ENCODE measurements around the gene DNASE2.
"Not testable (repeated sequence)": the region's sequence is repeated elsewhere in the genome, so short reads cannot be mapped to it uniquely, and the experiment has no call there.

DNASE2 gene

DNA sequence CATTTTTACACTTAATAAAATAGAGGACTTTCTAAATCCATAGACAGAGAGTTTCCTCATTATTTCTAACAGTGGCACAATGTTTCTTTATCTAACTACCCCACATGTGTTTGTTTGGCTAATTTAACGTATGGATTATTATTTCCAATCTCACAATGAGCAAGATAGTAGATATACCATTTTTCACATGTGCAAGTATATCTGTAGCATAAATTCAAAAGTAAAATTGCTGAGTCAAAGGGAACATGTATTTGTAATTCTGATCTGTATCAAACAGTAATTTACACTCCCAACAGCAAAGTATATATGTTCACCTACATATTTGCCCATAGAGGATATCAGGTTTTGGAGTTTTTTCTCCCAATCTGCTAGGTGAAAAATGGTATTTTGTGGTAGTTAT lies 24.6 kb downstream of the DNASE2 start:
- Histone ChIP-seq H3K4me3 (ENCODE audit: low read depth in 1 of 2, low read length in 2 of 2) (no peak overlapping the region), H3K27me3 (ENCODE audit: low read depth, low read length) (no peaks in the 10 kb centered on the region)

DNA sequence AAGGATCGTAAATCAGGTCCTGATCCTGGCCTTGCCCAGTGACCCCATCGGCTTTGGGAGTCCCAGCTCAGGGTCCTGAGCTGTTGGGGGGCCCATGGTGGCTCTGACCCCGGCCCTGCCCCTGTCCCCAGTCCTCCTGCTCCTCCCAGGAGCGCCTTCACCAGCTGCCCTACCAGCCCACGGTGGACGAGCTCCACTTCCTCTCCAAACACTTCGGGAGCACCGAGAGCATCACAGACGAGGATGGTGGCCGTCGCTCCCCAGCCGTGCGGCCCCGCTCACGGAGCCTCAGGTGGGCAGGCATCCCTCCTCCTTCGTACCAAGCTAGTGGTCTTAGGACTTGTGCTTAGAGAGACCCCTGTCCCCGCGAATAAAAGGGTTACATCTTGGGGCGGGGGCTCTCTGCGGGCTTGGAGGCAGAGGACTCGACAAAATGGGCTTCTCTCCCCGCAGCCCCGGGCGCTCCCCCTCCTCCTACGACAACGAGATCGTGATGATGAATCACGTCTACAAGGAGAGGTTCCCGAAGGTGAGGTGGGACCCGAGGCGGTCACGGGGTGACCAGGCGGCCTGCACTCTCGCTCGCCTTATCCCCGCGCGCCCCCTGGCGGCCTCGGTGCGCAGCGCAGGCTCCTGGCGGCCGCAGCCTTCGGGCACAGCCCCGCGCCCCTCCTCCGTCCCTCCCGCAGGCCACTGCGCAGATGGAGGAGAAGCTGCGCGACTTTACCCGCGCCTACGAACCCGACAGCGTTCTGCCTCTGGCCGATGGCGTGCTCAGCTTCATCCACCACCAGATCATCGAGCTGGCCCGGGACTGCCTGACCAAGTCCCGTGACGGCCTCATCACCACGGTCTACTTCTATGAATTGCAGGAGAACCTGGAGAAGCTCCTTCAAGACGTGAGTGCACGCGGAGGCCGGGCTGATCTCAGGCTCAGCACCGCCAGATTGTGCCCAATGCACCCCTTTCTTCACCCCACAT lies 33.8 kb downstream of the DNASE2 start:
- H3K4me3 ChIP-seq (ENCODE audit: low read depth in 1 of 2, low read length in 2 of 2): peak overlapping the region; percentile 3 to 41
- no peaks in the 10 kb centered on the region for H3K9me3 ChIP-seq (ENCODE audit: control insufficient read depth in 1 of 2, low read length in 2 of 2)
- H3K27me3 ChIP-seq (ENCODE audit: low read depth, low read length): peaks cover 9% of the 10 kb centered on the region
- H3K36me3 ChIP-seq (ENCODE audit: control insufficient read depth in 1 of 2, insufficient read depth in 2 of 2, low read length in 2 of 2): no peaks in the 10 kb centered on the region
- no peak overlapping the region for H3K27ac ChIP-seq (ENCODE audit: low read length)
- H3K4me1 ChIP-seq (ENCODE audit: control insufficient read depth in 1 of 2, insufficient read depth in 2 of 2, low read length in 2 of 2): no peaks in the 10 kb centered on the region

More for the DNA sequence above, 24.6 kb downstream of the DNASE2 start:
- H3K9me3 ChIP-seq (ENCODE audit: control insufficient read depth in 1 of 2, low read length in 2 of 2): no peaks in the 10 kb centered on the region
- no peaks in the 10 kb centered on the region for H3K36me3 ChIP-seq (ENCODE audit: control insufficient read depth in 1 of 2, insufficient read depth in 2 of 2, low read length in 2 of 2)
- no peak overlapping the region for H3K27ac ChIP-seq (ENCODE audit: low read length)
- H3K4me1 ChIP-seq (ENCODE audit: control insufficient read depth in 1 of 2, insufficient read depth in 2 of 2, low read length in 2 of 2): no peaks in the 10 kb centered on the region

DNA sequence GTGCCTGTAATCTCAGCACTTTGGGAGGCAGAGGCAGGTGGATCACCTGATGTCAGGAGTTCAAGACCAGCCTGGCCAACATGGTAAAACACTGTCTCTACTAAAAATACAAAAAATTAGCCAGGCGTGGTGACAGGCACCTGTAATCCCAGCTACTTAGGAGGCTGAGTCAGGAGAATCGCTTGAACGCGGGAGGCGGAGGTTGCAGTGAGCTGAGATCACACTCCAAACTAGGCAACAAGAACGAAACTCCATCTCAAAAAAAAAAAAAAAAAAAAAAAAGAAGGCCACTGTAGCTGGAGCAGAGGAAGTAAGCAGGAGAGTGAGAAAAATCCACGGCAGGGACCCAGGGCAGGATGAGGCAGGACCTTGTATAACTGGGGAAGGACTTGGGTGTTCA lies 34.6 kb downstream of the DNASE2 start:
- H3K4me1 ChIP-seq (ENCODE audit: control insufficient read depth in 1 of 2, insufficient read depth in 2 of 2, low read length in 2 of 2); H3K36me3 ChIP-seq (ENCODE audit: control insufficient read depth in 1 of 2, insufficient read depth in 2 of 2, low read length in 2 of 2); H3K27ac ChIP-seq (ENCODE audit: low read length); H3K9me3 ChIP-seq (ENCODE audit: control insufficient read depth in 1 of 2, low read length in 2 of 2); H3K4me3 ChIP-seq (ENCODE audit: low read depth in 1 of 2, low read length in 2 of 2): not testable (repeated sequence)
- H3K27me3 ChIP-seq (ENCODE audit: low read depth, low read length): peaks cover 15% of the 10 kb centered on the region

DNA sequence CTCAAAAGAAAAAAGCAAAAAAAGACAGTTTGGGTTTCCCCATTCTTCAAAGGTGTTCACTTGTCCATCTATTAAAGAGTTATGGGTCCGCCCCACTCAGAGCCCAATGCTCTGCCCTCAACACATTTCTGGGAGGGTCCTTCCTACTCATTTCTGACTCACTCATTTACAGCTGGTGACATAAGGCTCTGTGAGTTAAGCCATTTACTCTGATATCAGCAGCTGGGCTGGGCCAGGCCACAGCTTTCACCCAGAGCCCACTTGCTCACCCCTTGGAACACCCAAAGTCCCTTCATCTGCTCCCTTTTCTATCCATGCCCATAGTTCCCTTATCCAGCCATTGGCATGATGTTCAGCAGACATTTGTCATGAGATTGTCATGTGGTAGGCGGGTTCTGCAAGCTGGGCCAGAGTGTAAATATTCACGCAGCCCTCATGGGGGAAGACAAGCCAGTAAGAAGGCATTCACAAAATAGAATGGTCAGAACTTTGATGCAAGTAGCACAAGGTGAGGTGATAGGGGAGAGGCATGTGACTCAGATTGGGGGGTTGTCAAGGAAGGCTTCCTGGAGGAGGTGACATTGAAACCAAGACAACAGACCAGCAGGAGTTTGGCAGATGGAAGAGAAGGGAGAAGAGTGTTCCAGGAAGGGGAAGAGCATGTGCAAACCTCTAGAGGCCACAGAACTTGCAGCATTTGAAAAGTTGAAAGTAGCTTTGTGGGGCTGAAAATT lies 37.1 kb downstream of the DNASE2 start:
- Histone ChIP-seq H3K36me3 (ENCODE audit: control insufficient read depth in 1 of 2, insufficient read depth in 2 of 2, low read length in 2 of 2) (no peaks in the 10 kb centered on the region), H3K27ac (ENCODE audit: low read length) (no peak overlapping the region), H3K4me1 (ENCODE audit: control insufficient read depth in 1 of 2, insufficient read depth in 2 of 2, low read length in 2 of 2) (peaks cover 0 to 9% of the 10 kb centered on the region in 2 donors), H3K9me3 (ENCODE audit: control insufficient read depth in 1 of 2, low read length in 2 of 2) (no peaks in the 10 kb centered on the region), H3K4me3 (ENCODE audit: low read depth in 1 of 2, low read length in 2 of 2) (no peak overlapping the region), H3K27me3 (ENCODE audit: low read depth, low read length) (peaks cover 38% of the 10 kb centered on the region)

DNA sequence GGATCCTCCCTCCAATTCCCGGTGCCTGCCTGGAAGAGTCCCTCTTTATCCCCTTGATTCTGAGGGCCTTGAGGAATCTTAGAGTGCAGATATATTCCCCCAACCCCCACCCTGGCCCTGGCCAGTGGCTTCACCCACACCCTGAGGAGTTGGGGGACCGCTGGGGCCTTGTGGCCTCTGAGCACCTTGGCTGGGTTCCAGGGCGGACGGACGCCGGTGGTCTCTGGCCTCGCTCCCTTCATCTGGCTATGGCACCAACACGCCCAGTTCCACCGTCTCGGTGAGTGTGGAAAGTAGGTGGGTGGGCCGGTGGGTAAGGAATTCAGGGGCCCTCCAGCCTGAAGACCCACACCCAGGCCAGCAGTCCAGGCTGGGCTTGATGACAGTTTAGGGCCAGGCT lies 37.9 kb downstream of the DNASE2 start:
- Histone ChIP-seq H3K9me3 (ENCODE audit: control insufficient read depth in 1 of 2, low read length in 2 of 2) (no peaks in the 10 kb centered on the region), H3K27ac (ENCODE audit: low read length) (no peak overlapping the region), H3K36me3 (ENCODE audit: control insufficient read depth in 1 of 2, insufficient read depth in 2 of 2, low read length in 2 of 2) (no peaks in the 10 kb centered on the region), H3K4me1 (ENCODE audit: control insufficient read depth in 1 of 2, insufficient read depth in 2 of 2, low read length in 2 of 2) (peaks cover 0 to 17% of the 10 kb centered on the region in 2 donors), H3K4me3 (ENCODE audit: low read depth in 1 of 2, low read length in 2 of 2) (no peak overlapping the region), H3K27me3 (ENCODE audit: low read depth, low read length) (peaks cover 43% of the 10 kb centered on the region)

DNA sequence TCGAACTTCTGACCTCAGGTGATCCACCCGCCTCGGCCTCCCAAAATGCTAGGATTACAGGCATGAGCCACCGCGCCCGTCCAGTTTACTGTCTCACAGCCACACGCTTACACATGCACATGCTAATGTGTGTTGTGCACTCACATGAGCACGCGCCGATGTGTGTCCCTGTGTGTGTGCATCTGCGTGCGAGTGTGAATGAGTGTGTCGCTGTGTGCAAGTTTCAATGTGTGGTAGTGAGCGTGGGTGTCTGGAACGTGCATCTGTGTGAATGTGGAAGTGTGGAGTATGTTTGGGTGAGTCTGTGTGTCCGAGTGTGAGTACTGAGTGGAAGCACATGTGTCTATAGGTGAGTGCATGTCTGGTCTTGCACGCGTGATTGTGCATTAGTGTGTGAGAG lies 38.7 kb downstream of the DNASE2 start:
- Histone ChIP-seq H3K27me3 (ENCODE audit: low read depth, low read length) (peaks cover 49% of the 10 kb centered on the region), H3K4me1 (ENCODE audit: control insufficient read depth in 1 of 2, insufficient read depth in 2 of 2, low read length in 2 of 2) (peaks cover 0 to 22% of the 10 kb centered on the region in 2 donors), H3K27ac (ENCODE audit: low read length) (no peak overlapping the region), H3K4me3 (ENCODE audit: low read depth in 1 of 2, low read length in 2 of 2) (no peak overlapping the region), H3K9me3 (ENCODE audit: control insufficient read depth in 1 of 2, low read length in 2 of 2) (no peaks in the 10 kb centered on the region), H3K36me3 (ENCODE audit: control insufficient read depth in 1 of 2, insufficient read depth in 2 of 2, low read length in 2 of 2) (no peaks in the 10 kb centered on the region)

DNA sequence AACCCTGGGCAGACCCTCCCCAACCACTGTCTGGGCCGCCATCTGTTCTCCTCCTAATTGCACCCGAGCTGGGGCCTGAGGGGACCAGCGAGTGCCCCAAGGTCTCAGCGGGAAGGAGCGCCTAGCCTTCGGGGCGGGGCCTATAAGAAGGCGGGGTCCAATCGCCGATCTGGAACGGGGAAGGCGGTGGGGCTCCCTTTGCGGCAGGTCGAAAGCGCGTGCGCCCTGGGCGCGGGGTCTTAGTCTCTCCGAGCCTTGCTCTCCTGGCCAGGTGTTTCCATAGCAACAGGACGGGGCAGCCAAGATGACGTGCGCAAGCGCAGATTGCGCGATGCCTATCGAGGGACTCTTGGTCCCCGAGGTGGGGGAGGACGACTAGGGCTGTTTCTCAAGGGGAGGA lies 40.2 kb downstream of the DNASE2 start:
- Histone ChIP-seq H3K27ac (ENCODE audit: low read length) (no peak overlapping the region), H3K27me3 (ENCODE audit: low read depth, low read length) (peaks cover 59% of the 10 kb centered on the region), H3K9me3 (ENCODE audit: control insufficient read depth in 1 of 2, low read length in 2 of 2) (no peaks in the 10 kb centered on the region), H3K4me1 (ENCODE audit: control insufficient read depth in 1 of 2, insufficient read depth in 2 of 2, low read length in 2 of 2) (peaks cover 0 to 22% of the 10 kb centered on the region in 2 donors), H3K4me3 (ENCODE audit: low read depth in 1 of 2, low read length in 2 of 2) (peak overlapping the region in 1 of 2 donors; percentile 51), H3K36me3 (ENCODE audit: control insufficient read depth in 1 of 2, insufficient read depth in 2 of 2, low read length in 2 of 2) (no peaks in the 10 kb centered on the region)

DNA sequence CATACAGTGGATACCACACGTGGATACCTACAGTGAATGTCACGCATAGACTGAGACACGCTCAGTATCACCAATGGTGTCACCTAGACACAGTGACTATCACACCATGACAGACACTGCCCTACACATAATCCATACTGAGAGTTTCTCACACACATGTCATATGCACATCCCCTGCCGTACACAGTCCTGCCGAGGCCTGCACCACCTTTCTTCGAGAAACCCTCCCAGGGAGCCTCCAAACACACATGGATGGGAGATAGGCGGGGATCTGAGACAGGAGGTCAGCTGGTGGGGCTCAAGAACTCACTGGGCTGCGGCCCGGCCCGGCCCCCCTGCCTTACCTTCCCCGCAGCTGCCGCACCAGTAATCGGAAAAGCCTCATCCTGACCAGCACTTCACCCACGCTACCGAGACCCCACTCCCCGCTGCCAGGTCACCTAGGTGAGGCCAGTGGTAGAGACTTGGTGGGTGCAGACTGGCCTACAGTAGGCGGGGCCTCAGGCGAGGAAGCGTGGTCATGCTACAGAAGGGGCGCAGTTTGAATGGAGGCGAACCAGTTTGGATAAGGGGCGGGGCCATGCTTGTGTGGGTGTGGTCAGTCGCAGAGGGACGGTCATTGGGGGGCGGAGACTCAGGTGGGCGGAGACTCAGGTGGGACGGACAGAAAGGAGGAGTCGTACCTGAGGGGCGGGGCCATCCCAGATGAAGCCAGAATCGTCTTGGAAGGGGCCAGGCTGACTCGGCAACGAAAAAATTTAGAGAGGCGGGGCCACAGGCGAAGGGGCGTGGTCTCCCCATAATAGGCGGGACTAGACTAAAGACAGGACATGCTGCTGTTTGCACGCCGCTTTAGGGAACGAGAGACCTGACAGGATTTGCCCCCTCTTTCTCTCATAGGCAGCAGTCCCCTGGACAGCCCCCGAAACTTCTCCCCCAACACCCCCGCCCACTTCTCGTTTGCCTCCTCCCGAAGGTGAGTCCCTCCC lies 40.9 kb downstream of the DNASE2 start:
- Histone ChIP-seq H3K36me3 (ENCODE audit: control insufficient read depth in 1 of 2, insufficient read depth in 2 of 2, low read length in 2 of 2) (no peaks in the 10 kb centered on the region), H3K27me3 (ENCODE audit: low read depth, low read length) (peaks cover 66% of the 10 kb centered on the region), H3K4me1 (ENCODE audit: control insufficient read depth in 1 of 2, insufficient read depth in 2 of 2, low read length in 2 of 2) (peaks cover 0 to 22% of the 10 kb centered on the region in 2 donors), H3K4me3 (ENCODE audit: low read depth in 1 of 2, low read length in 2 of 2) (peak overlapping the region in 1 of 2 donors; percentile 51), H3K27ac (ENCODE audit: low read length) (no peak overlapping the region), H3K9me3 (ENCODE audit: control insufficient read depth in 1 of 2, low read length in 2 of 2) (no peaks in the 10 kb centered on the region)

DNA sequence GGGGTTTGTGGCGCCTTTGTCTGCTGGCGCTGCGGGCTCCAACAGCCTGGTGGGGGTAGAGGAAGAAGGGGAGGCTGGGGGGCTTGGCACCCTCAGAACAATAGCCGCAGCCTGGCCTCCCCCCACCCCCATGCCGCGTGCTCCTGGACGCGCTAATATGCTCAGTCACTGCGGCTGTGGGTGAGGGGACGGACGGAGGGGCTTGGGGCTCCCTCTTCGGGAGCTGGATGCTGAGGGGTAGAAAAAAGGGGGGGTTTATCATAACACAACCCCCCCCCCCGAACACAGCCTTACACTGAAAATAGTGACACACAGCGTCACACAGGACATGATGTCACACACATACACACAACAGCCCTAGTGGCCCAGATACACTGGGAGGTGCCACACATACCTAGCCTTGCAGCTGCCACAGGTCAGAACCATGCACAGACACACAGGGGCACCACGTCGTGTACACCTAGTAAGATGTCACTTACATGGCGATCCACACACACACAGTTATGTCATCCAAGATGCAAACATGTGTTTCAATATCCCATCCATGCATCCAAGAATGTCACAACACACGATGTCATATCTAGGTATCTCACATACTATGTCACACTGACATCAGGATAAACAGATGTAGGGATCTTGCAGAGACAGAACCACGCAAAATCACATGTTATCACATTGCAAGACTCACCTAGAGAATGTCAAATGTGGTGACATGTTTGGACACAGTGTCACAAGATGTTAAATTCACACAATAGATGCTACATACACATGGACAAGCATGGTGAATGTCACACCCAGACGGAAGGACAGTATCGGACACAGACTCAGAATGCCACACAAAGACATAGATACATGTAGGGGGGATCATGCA lies 42.1 kb downstream of the DNASE2 start:
- Histone ChIP-seq H3K9me3 (ENCODE audit: control insufficient read depth in 1 of 2, low read length in 2 of 2) (no peaks in the 10 kb centered on the region), H3K27me3 (ENCODE audit: low read depth, low read length) (peaks cover 75% of the 10 kb centered on the region), H3K27ac (ENCODE audit: low read length) (no peak overlapping the region), H3K4me3 (ENCODE audit: low read depth in 1 of 2, low read length in 2 of 2) (peak overlapping the region in 1 of 2 donors; percentile 38), H3K36me3 (ENCODE audit: control insufficient read depth in 1 of 2, insufficient read depth in 2 of 2, low read length in 2 of 2) (no peaks in the 10 kb centered on the region), H3K4me1 (ENCODE audit: control insufficient read depth in 1 of 2, insufficient read depth in 2 of 2, low read length in 2 of 2) (peaks cover 0 to 26% of the 10 kb centered on the region in 2 donors)
